ENCODE measurements around the gene SHFL.

DNA sequence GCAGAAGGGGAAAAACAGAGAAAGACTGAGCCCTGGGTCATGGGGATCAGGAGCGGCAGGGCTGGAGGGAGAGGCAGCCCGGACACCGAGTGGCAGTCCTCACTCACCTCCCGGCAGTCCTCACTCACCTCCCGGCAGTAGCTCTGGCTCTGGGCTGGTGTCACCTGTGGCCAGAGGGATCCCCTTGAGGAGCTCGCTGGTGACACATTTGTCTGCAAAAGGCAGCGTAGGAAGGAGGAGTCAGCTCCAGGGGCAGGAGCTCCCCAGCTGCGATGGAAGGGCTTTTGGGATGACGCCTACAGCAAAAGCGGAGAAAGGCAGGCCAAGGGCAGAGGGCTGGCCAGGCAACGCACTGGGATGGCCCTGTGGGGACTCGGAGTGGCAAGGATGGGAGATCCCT is 32.8 kb downstream of the SHFL start:
- TF ChIP-seq ZNF274 (IDR thresholded peaks at IDR 0.05; ENCODE audit: borderline replicate concordance, extremely low read depth, low read length) (no peak), POLR2A (IDR thresholded peaks at IDR 0.05; ENCODE audit: control extremely low read depth in 1 of 2, low read depth in 2 of 2, low read length in 2 of 2) (no peak), NRF1 (IDR thresholded peaks at IDR 0.05; ENCODE audit: low read depth, low read length) (no peak), TCF12 (IDR thresholded peaks at IDR 0.05; ENCODE audit: low read depth, low read length) (no peak), TEAD4 (IDR thresholded peaks at IDR 0.05; ENCODE audit: low read depth, low read length) (no peak), EP300 (IDR thresholded peaks at IDR 0.05; ENCODE audit: borderline replicate concordance in 1 of 2, low read depth in 2 of 2, low read length in 2 of 2) (no peak), POLR2AphosphoS5 (IDR thresholded peaks at IDR 0.05; ENCODE audit: low read depth, low read length) (no peak), RXRA (IDR thresholded peaks at IDR 0.05; ENCODE audit: insufficient read depth, low read depth, low read length) (no peak), RFX5 (IDR thresholded peaks at IDR 0.05; ENCODE audit: borderline replicate concordance, low read depth, low read length) (no peak)
- TF ChIP-seq, protein P1, sequence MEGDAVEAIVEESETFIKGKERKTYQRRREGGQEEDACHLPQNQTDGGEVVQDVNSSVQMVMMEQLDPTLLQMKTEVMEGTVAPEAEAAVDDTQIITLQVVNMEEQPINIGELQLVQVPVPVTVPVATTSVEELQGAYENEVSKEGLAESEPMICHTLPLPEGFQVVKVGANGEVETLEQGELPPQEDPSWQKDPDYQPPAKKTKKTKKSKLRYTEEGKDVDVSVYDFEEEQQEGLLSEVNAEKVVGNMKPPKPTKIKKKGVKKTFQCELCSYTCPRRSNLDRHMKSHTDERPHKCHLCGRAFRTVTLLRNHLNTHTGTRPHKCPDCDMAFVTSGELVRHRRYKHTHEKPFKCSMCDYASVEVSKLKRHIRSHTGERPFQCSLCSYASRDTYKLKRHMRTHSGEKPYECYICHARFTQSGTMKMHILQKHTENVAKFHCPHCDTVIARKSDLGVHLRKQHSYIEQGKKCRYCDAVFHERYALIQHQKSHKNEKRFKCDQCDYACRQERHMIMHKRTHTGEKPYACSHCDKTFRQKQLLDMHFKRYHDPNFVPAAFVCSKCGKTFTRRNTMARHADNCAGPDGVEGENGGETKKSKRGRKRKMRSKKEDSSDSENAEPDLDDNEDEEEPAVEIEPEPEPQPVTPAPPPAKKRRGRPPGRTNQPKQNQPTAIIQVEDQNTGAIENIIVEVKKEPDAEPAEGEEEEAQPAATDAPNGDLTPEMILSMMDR (IDR thresholded peaks at IDR 0.05; ENCODE audit: control extremely low read depth in 1 of 3, insufficient read depth in 1 of 3, low read depth in 1 of 3, low read length in 3 of 3): no peak
